ENCODE results near the gene CHRFAM7A. TPM values are rescaled to one million over a fixed set of nuclear protein-coding genes. Genes with fewer than 3 reads are reported as not detected.
"Not testable (repeated sequence)": the region's sequence is repeated elsewhere in the genome, so short reads cannot be mapped to it uniquely, and the experiment has no call there.

Gene CHRFAM7A
- total and polyA plus RNA-seq, 9 of the 15 experiments (the other 6 are each of a cell fraction or from before 2014, with no cell fraction given): 0.93 TPM; not detected in 8

GRCh38 chr15:30393664-30393991 is 288 bp upstream of the CHRFAM7A start:
- H3K9me1 ChIP-seq (ENCODE audit: control insufficient read depth, insufficient read depth, low read length); BruUV-seq (replicated peaks); FAIRE-seq; H3K9ac ChIP-seq (ENCODE audit: insufficient read depth in 1 of 2, low read depth in 2 of 2, low read length in 2 of 2); intact Hi-C loops (cut with micrococcal nuclease); in situ Hi-C loops (cut with MboI); H2AFZ ChIP-seq (ENCODE audit: low read depth, low read length); H3K27me3 ChIP-seq (ENCODE audit: control insufficient read depth in 2 of 2, insufficient read depth in 2 of 2, low read length in 2 of 2); POLR2A ChIA-PET; H4K20me1 ChIP-seq (replicated peaks; ENCODE audit: control insufficient read depth, insufficient read depth, low read length); H3K4me1 ChIP-seq (replicated peaks in 1 of 2; ENCODE audit: control insufficient read depth in 2 of 2, insufficient read depth in 2 of 2, low read length in 2 of 2); H3K9me3 ChIP-seq (replicated peaks; ENCODE audit: control insufficient read depth, insufficient read depth, low read depth, low read length); H3K79me2 ChIP-seq (ENCODE audit: control insufficient read depth, insufficient read depth, low read length); H3K4me3 ChIP-seq; CTCF ChIA-PET (ENCODE audit: low intra/inter-chr PET ratio); H3K36me3 ChIP-seq (ENCODE audit: control insufficient read depth, insufficient read depth, low read length); H3K4me2 ChIP-seq (ENCODE audit: insufficient read depth, low read length); H3K27ac ChIP-seq (ENCODE audit: extremely low read depth, low read depth, low read length); DNase-seq (ENCODE audit: extremely low read depth in 1 of 4, low spot score in 3 of 4): not testable (repeated sequence)
- no CpG with 5 or more reads among the region's 23 CpGs for WGBS (ENCODE audit: insufficient coverage, low coverage, missing lambda C conversion rate)
- peak; percentile 29; the same call in 2 of the 3 replicates for ATAC-seq

GRCh38 chr15:30386318-30386887 is 6.9 kb downstream of the CHRFAM7A start:
- H3K4me3 ChIP-seq; H3K79me2 ChIP-seq (ENCODE audit: control insufficient read depth, insufficient read depth, low read length); H3K27me3 ChIP-seq (ENCODE audit: control insufficient read depth in 2 of 2, insufficient read depth in 2 of 2, low read length in 2 of 2); H3K9me1 ChIP-seq (ENCODE audit: control insufficient read depth, insufficient read depth, low read length); CTCF ChIA-PET (ENCODE audit: low intra/inter-chr PET ratio); H3K27ac ChIP-seq (ENCODE audit: extremely low read depth, low read depth, low read length); BruUV-seq (replicated peaks); in situ Hi-C loops (cut with MboI); H3K4me1 ChIP-seq (replicated peaks in 1 of 2; ENCODE audit: control insufficient read depth in 2 of 2, insufficient read depth in 2 of 2, low read length in 2 of 2); H3K36me3 ChIP-seq (ENCODE audit: control insufficient read depth, insufficient read depth, low read length); DNase-seq (ENCODE audit: extremely low read depth in 1 of 4, low spot score in 3 of 4); intact Hi-C loops (cut with micrococcal nuclease); H3K4me2 ChIP-seq (ENCODE audit: insufficient read depth, low read length); H4K20me1 ChIP-seq (replicated peaks; ENCODE audit: control insufficient read depth, insufficient read depth, low read length); ATAC-seq; FAIRE-seq; H3K9me3 ChIP-seq (replicated peaks; ENCODE audit: control insufficient read depth, insufficient read depth, low read depth, low read length); H3K9ac ChIP-seq (ENCODE audit: insufficient read depth in 1 of 2, low read depth in 2 of 2, low read length in 2 of 2); POLR2A ChIA-PET; H2AFZ ChIP-seq (ENCODE audit: low read depth, low read length): not testable (repeated sequence)
- WGBS (ENCODE audit: insufficient coverage, low coverage, missing lambda C conversion rate): no CpG with 5 or more reads among the region's 6 CpGs

DNA sequence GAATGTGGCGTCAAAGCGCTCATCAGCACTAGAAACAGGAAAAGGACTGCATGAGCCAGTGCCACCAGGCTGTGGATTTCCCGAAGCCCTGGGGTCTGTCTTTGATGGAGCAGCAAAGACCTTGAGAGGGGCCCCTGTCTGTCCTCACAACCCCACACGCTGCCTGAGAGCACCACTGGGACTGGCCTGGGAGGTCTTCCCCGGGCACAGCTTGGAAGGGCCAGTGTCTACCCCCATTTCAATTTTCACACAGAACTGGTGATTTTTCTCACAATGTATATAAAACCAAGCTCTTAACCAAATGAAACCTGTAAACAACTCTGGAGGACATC is 16.3 kb downstream of the CHRFAM7A start:
- H3K4me1 ChIP-seq (replicated peaks in 1 of 2; ENCODE audit: control insufficient read depth in 2 of 2, insufficient read depth in 2 of 2, low read length in 2 of 2); FAIRE-seq; POLR2A ChIA-PET; H4K20me1 ChIP-seq (replicated peaks; ENCODE audit: control insufficient read depth, insufficient read depth, low read length); H3K36me3 ChIP-seq (ENCODE audit: control insufficient read depth, insufficient read depth, low read length); H3K4me2 ChIP-seq (ENCODE audit: insufficient read depth, low read length); H3K27ac ChIP-seq (ENCODE audit: extremely low read depth, low read depth, low read length); H2AFZ ChIP-seq (ENCODE audit: low read depth, low read length); H3K27me3 ChIP-seq (ENCODE audit: control insufficient read depth in 2 of 2, insufficient read depth in 2 of 2, low read length in 2 of 2); CTCF ChIA-PET (ENCODE audit: low intra/inter-chr PET ratio); H3K79me2 ChIP-seq (ENCODE audit: control insufficient read depth, insufficient read depth, low read length); BruUV-seq (replicated peaks); ATAC-seq; intact Hi-C loops (cut with micrococcal nuclease); DNase-seq (ENCODE audit: extremely low read depth in 1 of 4, low spot score in 3 of 4); H3K9me1 ChIP-seq (ENCODE audit: control insufficient read depth, insufficient read depth, low read length); H3K9me3 ChIP-seq (replicated peaks; ENCODE audit: control insufficient read depth, insufficient read depth, low read depth, low read length); H3K9ac ChIP-seq (ENCODE audit: insufficient read depth in 1 of 2, low read depth in 2 of 2, low read length in 2 of 2); H3K4me3 ChIP-seq: not testable (repeated sequence)
- in situ Hi-C loops (cut with MboI): loop anchor here (5.0 kb wide), 1 partner anchor 1775 kb away; no protein-coding TSS in a partner anchor
- WGBS (ENCODE audit: insufficient coverage, low coverage, missing lambda C conversion rate): no CpG with 5 or more reads among the region's 5 CpGs

GRCh38 chr15:30376375-30377081 is 16.8 kb downstream of the CHRFAM7A start:
- WGBS (ENCODE audit: insufficient coverage, low coverage, missing lambda C conversion rate): no CpG with 5 or more reads among the region's 17 CpGs
- in situ Hi-C loops (cut with MboI): loop anchor here (5.0 kb wide), 1 partner anchor 1776 kb away; no protein-coding TSS in a partner anchor
- peak; percentile 66 for ATAC-seq

More at GRCh38 chr15:30376375-30377081, 16.8 kb downstream of the CHRFAM7A start:
- H3K9me3 ChIP-seq (replicated peaks; ENCODE audit: control insufficient read depth, insufficient read depth, low read depth, low read length); DNase-seq (ENCODE audit: extremely low read depth in 1 of 4, low spot score in 3 of 4); H2AFZ ChIP-seq (ENCODE audit: low read depth, low read length); H3K36me3 ChIP-seq (ENCODE audit: control insufficient read depth, insufficient read depth, low read length); CTCF ChIA-PET (ENCODE audit: low intra/inter-chr PET ratio); intact Hi-C loops (cut with micrococcal nuclease); H3K9me1 ChIP-seq (ENCODE audit: control insufficient read depth, insufficient read depth, low read length); H3K79me2 ChIP-seq (ENCODE audit: control insufficient read depth, insufficient read depth, low read length); H3K9ac ChIP-seq (ENCODE audit: insufficient read depth in 1 of 2, low read depth in 2 of 2, low read length in 2 of 2); H3K4me1 ChIP-seq (replicated peaks in 1 of 2; ENCODE audit: control insufficient read depth in 2 of 2, insufficient read depth in 2 of 2, low read length in 2 of 2); H3K4me2 ChIP-seq (ENCODE audit: insufficient read depth, low read length); POLR2A ChIA-PET; H3K27ac ChIP-seq (ENCODE audit: extremely low read depth, low read depth, low read length); H3K4me3 ChIP-seq; BruUV-seq (replicated peaks); H3K27me3 ChIP-seq (ENCODE audit: control insufficient read depth in 2 of 2, insufficient read depth in 2 of 2, low read length in 2 of 2); H4K20me1 ChIP-seq (replicated peaks; ENCODE audit: control insufficient read depth, insufficient read depth, low read length): not testable (repeated sequence)
- peak; percentile 37 for FAIRE-seq
